GM12878 (cell line): ENCODE measurements around the gene STPG3. TPM values are rescaled to one million over a fixed set of nuclear protein-coding genes. Genes with fewer than 3 reads are reported as not detected.

ENCODE experiments used
- BCL11A ChIP-seq: IDR thresholded peaks from 2 replicates; pipeline ENCODE4 v1.6.1; 2011; ENCODE audit warnings: low read depth, low read length
- CBX3 ChIP-seq: fragments of 200-600 bp; sonication (generic); IDR thresholded peaks from 2 replicates; pipeline ENCODE4 v1.6.1; 2016; ENCODE audit warnings: low read depth, borderline replicate concordance
- CHD1 ChIP-seq: IDR thresholded peaks from 2 replicates; pipeline ENCODE4 v1.6.1; 2012; ENCODE audit warnings: low read depth, low read length, improper control_type of control experiment
- CHD4 ChIP-seq: fragments of 200-600 bp; sonication (generic); IDR thresholded peaks from 2 replicates; pipeline ENCODE4 v1.6.1; 2016; ENCODE audit warnings: mild to moderate bottlenecking
- CUX1 ChIP-seq: IDR thresholded peaks from 2 replicates; pipeline ENCODE4 v1.6.1; 2012; ENCODE audit warnings: improper control_type of control experiment, low read depth, low read length; ENCODE audit not compliant: insufficient replicate concordance
- DPF2 ChIP-seq: fragments of 450-650 bp; IDR thresholded peaks from 2 replicates; pipeline ENCODE4 v1.6.1; 2017; ENCODE audit warnings: mild to moderate bottlenecking
- HDGF ChIP-seq: fragments of 450-650 bp; IDR thresholded peaks from 2 replicates; pipeline ENCODE4 v1.6.1; 2016; ENCODE audit warnings: antibody characterized with exemption
- MLLT1 ChIP-seq: fragments of 450-650 bp; IDR thresholded peaks from 2 replicates; pipeline ENCODE4 v1.6.1; 2016; ENCODE audit warnings: mild to moderate bottlenecking
- NBN ChIP-seq: fragments of 450-650 bp; IDR thresholded peaks from 2 replicates; pipeline ENCODE4 v1.6.1; 2016
- PAX8 ChIP-seq: fragments of 450-650 bp; IDR thresholded peaks from 2 replicates; pipeline ENCODE4 v1.6.1; 2017; ENCODE audit warnings: mild to moderate bottlenecking, moderate library complexity
- REST ChIP-seq: IDR thresholded peaks from 2 replicates; pipeline ENCODE4 v1.6.1; 2012; ENCODE audit warnings: mild to moderate bottlenecking, low read depth, low read length
- SREBF1 ChIP-seq: IDR thresholded peaks from 2 replicates; pipeline ENCODE4 v1.6.1; 2012; ENCODE audit warnings: mild to moderate bottlenecking, low read length
- ZBTB33 ChIP-seq: fragments of 450-650 bp; IDR thresholded peaks from 2 replicates; pipeline ENCODE4 v1.6.1; 2017; ENCODE audit warnings: mild to moderate bottlenecking
- ZBTB4 ChIP-seq: fragments of 450-650 bp; formaldehyde crosslinking; IDR thresholded peaks from 2 replicates; pipeline ENCODE4 v1.4.0; 2022; ENCODE audit warnings: mild to moderate bottlenecking, moderate library complexity
- ZNF207 ChIP-seq: fragments of 450-650 bp; IDR thresholded peaks from 2 replicates; pipeline ENCODE4 v1.6.1; 2014; ENCODE audit warnings: antibody characterized with exemption, mild to moderate bottlenecking, borderline replicate concordance
- polyA plus RNA-seq, 11 experiments: library from polyadenylated mRNA; depleted of rRNA in 4 of 11; unstranded in 6 of 11; stranded (reverse) in 5 of 11; fragments of >200 nt; fragmentation: Nextera tagmentation in 4 of 11; fragmentation: Illumina TruSeq in 1 of 11; extraction: Ambion mirVana in 4 of 11; extraction: Trizol in 1 of 11; gene quantifications; 1 replicate in 1 of 11; 2 replicates in 10 of 11; pipeline versions ENCODE4 v1.2.1 to v1.2.3, GENCODE V29; 2011 to 2016; ENCODE audit warnings: inconsistent platforms in 2 of 11, missing spikeins in 2 of 11, low read depth in 1 of 11
- total RNA-seq, 4 experiments: library from RNA; depleted of rRNA in 3 of 4; stranded (reverse); fragments of >200 nt in 3 of 4; fragmentation: Illumina TruSeq in 1 of 4; extraction: Trizol in 1 of 4; gene quantifications; 2 replicates each; pipeline versions ENCODE4 v1.2.1 to v1.2.3, GENCODE V29; 2013 to 2021

STPG3 gene
- total and polyA plus RNA-seq, 10 of the 15 experiments (the other 5 are each of a cell fraction or from before 2014, with no cell fraction given) = not detected

- TF ChIP-seq ZNF207 (peak; percentile 84), CHD4 (no peak), REST (no peak; the same call in 1 of the 2 replicates), ZBTB33 (no peak), ZBTB4 (CRISPR knock-in tag) (no peak), HDGF (no peak), NBN (peak; percentile 55), MLLT1 (no peak; the same call in 1 of the 2 replicates), CBX3 (no peak), BCL11A (no peak), PAX8 (no peak), SREBF1 (no peak; the same call in 1 of the 2 replicates), DPF2 (peak; percentile 100), CUX1 (no peak), CHD1 (0 out of 2 replicates have a peak, but pooled peaks have one; percentile 83)
Measured at GRCh38 chr9:137240841-137241489, 10.1 kb upstream of the STPG3 start, which contains the start of gene TUBB4B (continued).
